ENCODE results near the gene RBM47. TPM values are rescaled to one million over a fixed set of nuclear protein-coding genes. Genes with fewer than 3 reads are reported as not detected.

Gene RBM47
- total and polyA plus RNA-seq, 2 donors (not counting 1 experiment from before 2014, with no cell fraction given) = 0.14 to 1.8 TPM

- Histone ChIP-seq H2AFZ (ENCODE audit: low read length) (no peak overlapping the region), H3K9me3 (ENCODE audit: control insufficient read depth, insufficient read depth, low read depth, low read length) (no peaks in the 10 kb centered on the region), H4K20me1 (ENCODE audit: control insufficient read depth, extremely low read depth, insufficient read depth, low read length) (no peaks in the 10 kb centered on the region), H3K27ac (ENCODE audit: insufficient read depth, low read length) (no peak overlapping the region), H3K27me3 (ENCODE audit: control insufficient read depth, insufficient read depth, low read length) (peaks cover 3% of the 10 kb centered on the region), H3K9ac (ENCODE audit: insufficient read depth, low read length) (no peak overlapping the region), H3K36me3 (ENCODE audit: control insufficient read depth, insufficient read depth, low read length) (no peaks in the 10 kb centered on the region), H3K79me2 (ENCODE audit: control insufficient read depth, insufficient read depth, low read length) (no peaks in the 10 kb centered on the region), H3K4me3 (replicated peaks in 1 of 4; ENCODE audit: control extremely low read depth in 1 of 4, insufficient read depth in 1 of 4, low read depth in 3 of 4, low read length in 4 of 4) (no peak overlapping the region), H3K4me2 (ENCODE audit: extremely low read depth, insufficient read depth, low read length) (no peak overlapping the region), H3K4me1 (ENCODE audit: control insufficient read depth, extremely low read depth, insufficient read depth, low read length) (no peaks in the 10 kb centered on the region)
- no peak for DNase-seq (ENCODE audit: low read depth in 2 of 2)
- TF ChIP-seq EZH2 (IDR thresholded peaks at IDR 0.05; ENCODE audit: low read length, missing control alignments) (no peak), CTCF (conservative IDR thresholded peaks at IDR 0.05 in 1 of 2, IDR thresholded peaks at IDR 0.05 in 1 of 2; ENCODE audit: low read depth in 1 of 2, low read length in 2 of 2) (no peak)
These were observed 45.0 kb downstream of the RBM47 start for GRCh38 chr4:40584517-40585141.

- DNase-seq (ENCODE audit: low read depth in 2 of 2) = no peak
- H3K9me3 ChIP-seq (ENCODE audit: control insufficient read depth, insufficient read depth, low read depth, low read length) = no peaks in the 10 kb centered on the region
These were observed 45.7 kb downstream of the RBM47 start for GRCh38 chr4:40583850-40584439.

GRCh38 chr4:40582413-40582812 lies 47.3 kb downstream of the RBM47 start:
- Histone ChIP-seq H3K36me3 (ENCODE audit: control insufficient read depth, insufficient read depth, low read length) (no peaks in the 10 kb centered on the region), H3K9ac (ENCODE audit: insufficient read depth, low read length) (no peak overlapping the region), H3K79me2 (ENCODE audit: control insufficient read depth, insufficient read depth, low read length) (no peaks in the 10 kb centered on the region), H3K27ac (ENCODE audit: insufficient read depth, low read length) (no peak overlapping the region), H3K4me1 (ENCODE audit: control insufficient read depth, extremely low read depth, insufficient read depth, low read length) (no peaks in the 10 kb centered on the region), H3K4me2 (ENCODE audit: extremely low read depth, insufficient read depth, low read length) (no peak overlapping the region), H2AFZ (ENCODE audit: low read length) (no peak overlapping the region), H3K9me3 (ENCODE audit: control insufficient read depth, insufficient read depth, low read depth, low read length) (no peaks in the 10 kb centered on the region), H4K20me1 (ENCODE audit: control insufficient read depth, extremely low read depth, insufficient read depth, low read length) (no peaks in the 10 kb centered on the region), H3K4me3 (replicated peaks in 1 of 4; ENCODE audit: control extremely low read depth in 1 of 4, insufficient read depth in 1 of 4, low read depth in 3 of 4, low read length in 4 of 4) (no peak overlapping the region), H3K27me3 (ENCODE audit: control insufficient read depth, insufficient read depth, low read length) (peaks cover 3% of the 10 kb centered on the region)
- no peak for DNase-seq (ENCODE audit: low read depth in 2 of 2)
- TF ChIP-seq CTCF (conservative IDR thresholded peaks at IDR 0.05 in 1 of 2, IDR thresholded peaks at IDR 0.05 in 1 of 2; ENCODE audit: low read depth in 1 of 2, low read length in 2 of 2) = no peak

More at GRCh38 chr4:40583850-40584439, 45.7 kb downstream of the RBM47 start:
- H3K36me3 ChIP-seq (ENCODE audit: control insufficient read depth, insufficient read depth, low read length) = no peaks in the 10 kb centered on the region
- TF ChIP-seq EZH2 (IDR thresholded peaks at IDR 0.05; ENCODE audit: low read length, missing control alignments) = no peak
- no peak for TF ChIP-seq CTCF (conservative IDR thresholded peaks at IDR 0.05 in 1 of 2, IDR thresholded peaks at IDR 0.05 in 1 of 2; ENCODE audit: low read depth in 1 of 2, low read length in 2 of 2)
- no peak overlapping the region for H2AFZ ChIP-seq (ENCODE audit: low read length)
- H3K4me1 ChIP-seq (ENCODE audit: control insufficient read depth, extremely low read depth, insufficient read depth, low read length) = no peaks in the 10 kb centered on the region
- H3K4me2 ChIP-seq (ENCODE audit: extremely low read depth, insufficient read depth, low read length) = no peak overlapping the region
- H3K9ac ChIP-seq (ENCODE audit: insufficient read depth, low read length) = no peak overlapping the region
- no peak overlapping the region for H3K4me3 ChIP-seq (replicated peaks in 1 of 4; ENCODE audit: control extremely low read depth in 1 of 4, insufficient read depth in 1 of 4, low read depth in 3 of 4, low read length in 4 of 4)
- H3K79me2 ChIP-seq (ENCODE audit: control insufficient read depth, insufficient read depth, low read length) = no peaks in the 10 kb centered on the region
- no peaks in the 10 kb centered on the region for H4K20me1 ChIP-seq (ENCODE audit: control insufficient read depth, extremely low read depth, insufficient read depth, low read length)
- H3K27me3 ChIP-seq (ENCODE audit: control insufficient read depth, insufficient read depth, low read length) = peaks cover 3% of the 10 kb centered on the region
- no peak overlapping the region for H3K27ac ChIP-seq (ENCODE audit: insufficient read depth, low read length)
